Right renal pelvis (tissue), 4 donors: ENCODE data around the gene MED9. TPM values are rescaled to one million over a fixed set of nuclear protein-coding genes. Genes with fewer than 3 reads are reported as not detected.
"Not testable (repeated sequence)": the region's sequence is repeated elsewhere in the genome, so short reads cannot be mapped to it uniquely, and the experiment has no call there.

ENCODE experiments used
- DNase-seq, 4 donors: peaks; one replicate each; pipeline ENCODE4 v3.0.0-alpha.2; 2013; ENCODE audit warnings: low read depth in 4 of 4, low spot score in 3 of 4, missing footprints in 1 of 4
- polyA plus RNA-seq, 4 donors: library from polyadenylated mRNA; unstranded; fragments of 120-200 nt; gene quantifications; one replicate each; pipeline ENCODE4 v1.2.1, GENCODE V29; 2013; ENCODE audit not compliant: insufficient read length in 4 of 4

The MED9 gene
- polyA plus RNA-seq, 4 donors: 20.9 to 23.3 (median 22.6) TPM

GRCh38 chr17:17454276-17454675 lies 22.5 kb upstream of the MED9 start:
- no peak for DNase-seq

GRCh38 chr17:17454700-17455099 lies 22.1 kb upstream of the MED9 start:
- not testable (repeated sequence) for DNase-seq

- no peak for DNase-seq
These were observed 21.6 kb upstream of the MED9 start for GRCh38 chr17:17455173-17455572.

GRCh38 chr17:17456251-17456650 lies 20.5 kb upstream of the MED9 start:
- no peak for DNase-seq

- DNase-seq: no peak
These were observed 19.1 kb upstream of the MED9 start for GRCh38 chr17:17457680-17458079.

GRCh38 chr17:17460038-17460437 lies 16.8 kb upstream of the MED9 start:
- DNase-seq: no peak

- no peak for DNase-seq
These were observed 14.6 kb upstream of the MED9 start for GRCh38 chr17:17462048-17462824.

GRCh38 chr17:17463821-17464220 lies 13.0 kb upstream of the MED9 start:
- DNase-seq: no peak

- DNase-seq: not testable (repeated sequence)
These were observed 10.9 kb upstream of the MED9 start for GRCh38 chr17:17465878-17466277.

GRCh38 chr17:17466511-17466910 lies 10.3 kb upstream of the MED9 start:
- DNase-seq: no peak

- no peak for DNase-seq
These were observed 9.8 kb upstream of the MED9 start for GRCh38 chr17:17467016-17467415.

- DNase-seq: no peak
These were observed 9.1 kb upstream of the MED9 start for GRCh38 chr17:17467720-17468119.

- no peak for DNase-seq
These were observed 8.4 kb upstream of the MED9 start for GRCh38 chr17:17468217-17469010.

GRCh38 chr17:17469358-17469757 lies 7.4 kb upstream of the MED9 start:
- DNase-seq: no peak

- no peak for DNase-seq
These were observed 6.8 kb upstream of the MED9 start for GRCh38 chr17:17469996-17470395.

- no peak for DNase-seq
These were observed 4.4 kb upstream of the MED9 start for GRCh38 chr17:17472333-17472920.

- DNase-seq: no peak
These were observed 2.5 kb upstream of the MED9 start for GRCh38 chr17:17474341-17474740.

- DNase-seq: no peak
These were observed 2.4 kb downstream of the MED9 start for GRCh38 chr17:17479209-17479608.

GRCh38 chr17:17480593-17481148 lies 3.9 kb downstream of the MED9 start:
- no peak for DNase-seq

GRCh38 chr17:17481860-17482259 lies 5.1 kb downstream of the MED9 start:
- no peak for DNase-seq

- no peak for DNase-seq
These were observed 7.7 kb downstream of the MED9 start for GRCh38 chr17:17484451-17484899.
